ENCODE measurements around the gene SLAMF9.

Gene SLAMF9

DNA sequence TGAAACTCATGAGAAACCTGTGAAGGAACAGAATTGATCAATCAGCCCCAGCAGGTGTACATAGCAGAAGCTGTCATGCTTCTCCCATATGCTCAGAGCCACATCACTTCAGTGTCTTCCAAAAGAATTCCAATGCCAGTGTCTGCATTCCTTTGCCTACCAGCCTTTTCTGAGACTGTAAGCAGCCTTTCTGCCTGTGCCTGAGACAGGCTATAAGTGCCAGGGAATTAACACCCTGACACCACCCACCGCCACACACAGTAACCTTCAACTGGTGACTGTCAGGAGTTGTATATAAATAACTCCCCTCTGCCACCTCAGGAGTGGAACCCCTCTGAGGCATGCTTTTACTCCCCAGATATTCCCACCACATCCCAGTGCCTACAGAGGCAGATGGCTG, 38.1 kb upstream of the SLAMF9 start:
- POLR2A ChIA-PET: no interaction called here
- no peak for TF ChIP-seq CTCF (IDR thresholded peaks at IDR 0.05; ENCODE audit: control extremely low read depth, extremely low read depth, low read depth, missing control alignments)
- no peak for DNase-seq (ENCODE audit: extremely low spot score)
- CTCF ChIA-PET: interaction anchor here (1.0 to 2.5 kb wide), 3 partner anchors 12 to 86 kb away, joined by 4 to 9 read pairs (median 8); no protein-coding TSS in a partner anchor

- TF ChIP-seq CTCF (IDR thresholded peaks at IDR 0.05; ENCODE audit: control extremely low read depth, extremely low read depth, low read depth, missing control alignments): no peak
- CTCF ChIA-PET: interaction anchor here (1.0 to 1.2 kb wide), 2 partner anchors 16 to 87 kb away, joined by 4 to 8 read pairs; no protein-coding TSS in a partner anchor
- DNase-seq (ENCODE audit: extremely low spot score): no peak
- POLR2A ChIA-PET: no interaction called here
Observed at GRCh38 chr1:159991513-159991912, 37.5 kb upstream of the SLAMF9 start.

GRCh38 chr1:159990005-159990404, 36.0 kb upstream of the SLAMF9 start:
- ChIA-PET CTCF (interaction anchor here (0.9 to 3.4 kb wide), 3 partner anchors 12 to 89 kb away, joined by 3 to 24 read pairs (median 4); no protein-coding TSS in a partner anchor), POLR2A (no interaction called here)
- TF ChIP-seq CTCF (IDR thresholded peaks at IDR 0.05; ENCODE audit: control extremely low read depth, extremely low read depth, low read depth, missing control alignments): no peak
- no peak for DNase-seq (ENCODE audit: extremely low spot score)

DNA sequence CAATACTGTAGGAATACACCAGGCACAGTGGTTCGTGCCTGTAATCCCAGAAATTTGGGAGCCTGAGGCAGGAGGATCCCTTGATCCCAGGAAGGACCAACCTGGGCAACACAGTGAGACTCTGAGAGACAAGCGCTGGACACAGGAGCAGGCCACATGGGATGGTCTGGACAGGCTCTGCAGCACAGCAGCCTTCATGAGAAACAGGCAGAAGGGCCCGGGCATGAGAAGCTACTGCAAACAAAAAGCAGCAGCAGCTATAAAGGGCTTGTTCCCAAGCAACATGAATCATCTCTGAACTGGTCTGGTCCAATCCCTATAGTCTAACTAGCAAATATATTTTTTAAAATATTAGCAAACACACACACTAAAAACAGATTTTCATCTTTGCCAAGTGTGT, 35.5 kb upstream of the SLAMF9 start:
- DNase-seq (ENCODE audit: extremely low spot score): no peak
- CTCF ChIA-PET: interaction anchor here (0.9 to 3.4 kb wide), 4 partner anchors 12 to 90 kb away, joined by 3 to 24 read pairs (median 4); no protein-coding TSS in a partner anchor
- POLR2A ChIA-PET: no interaction called here
- no peak for TF ChIP-seq CTCF (IDR thresholded peaks at IDR 0.05; ENCODE audit: control extremely low read depth, extremely low read depth, low read depth, missing control alignments)

- no peak for DNase-seq (ENCODE audit: extremely low spot score)
- ChIA-PET CTCF (interaction anchor here (3.4 kb wide), 1 partner anchor 18 kb away, joined by 24 read pairs; no protein-coding TSS in a partner anchor), POLR2A (no interaction called here)
- no peak for TF ChIP-seq CTCF (IDR thresholded peaks at IDR 0.05; ENCODE audit: control extremely low read depth, extremely low read depth, low read depth, missing control alignments)
Observed at GRCh38 chr1:159988006-159988405, 34.0 kb upstream of the SLAMF9 start.

DNA sequence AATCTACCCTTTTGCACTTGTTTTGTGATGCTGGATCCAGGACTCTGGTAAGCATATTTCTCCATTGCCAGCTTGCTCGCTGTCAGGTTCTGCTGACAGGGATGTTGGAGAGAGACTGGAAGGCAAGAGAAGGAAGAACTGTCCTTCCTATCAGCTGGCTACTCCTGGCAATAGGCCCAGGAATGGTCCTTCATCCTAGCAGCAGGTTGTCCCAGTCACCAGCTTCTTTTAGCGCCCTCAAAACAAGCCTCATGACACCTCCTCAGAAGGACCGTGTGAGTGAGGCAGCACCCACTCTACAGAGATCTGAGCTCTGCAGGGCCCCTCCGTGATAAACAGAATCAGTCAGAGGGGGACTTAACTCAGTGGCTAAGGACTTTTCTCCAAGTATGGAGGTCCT, 33.1 kb upstream of the SLAMF9 start:
- ChIA-PET CTCF (interaction anchor here (0.9 to 1.3 kb wide), 3 partner anchors 13 to 21 kb away, joined by 3 read pairs; no protein-coding TSS in a partner anchor), POLR2A (no interaction called here)
- no peak for DNase-seq (ENCODE audit: extremely low spot score)
- TF ChIP-seq CTCF (IDR thresholded peaks at IDR 0.05; ENCODE audit: control extremely low read depth, extremely low read depth, low read depth, missing control alignments): no peak
